Body of pancreas (tissue), 4 donors: ENCODE measurements around the gene CORIN.

Experiments used
- POLR2A ChIP-seq, 3 donors: fragments of 450-650 bp; IDR thresholded peaks; one replicate each; pipeline ENCODE4 v1.6.1; 2016; ENCODE audit warnings: antibody characterized with exemption in 3 of 3, mild to moderate bottlenecking in 2 of 3
- TF ChIP-seq, protein P1 (sequence below), 7 experiments: fragments of 450-650 bp in 4 of 7; fragments of 200-600 bp in 3 of 7; sonication (generic) in 3 of 7; IDR thresholded peaks; one replicate each; pipeline ENCODE4 v1.5.1; 2016 to 2019; ENCODE audit warnings: antibody characterized with exemption in 7 of 7

DNA sequence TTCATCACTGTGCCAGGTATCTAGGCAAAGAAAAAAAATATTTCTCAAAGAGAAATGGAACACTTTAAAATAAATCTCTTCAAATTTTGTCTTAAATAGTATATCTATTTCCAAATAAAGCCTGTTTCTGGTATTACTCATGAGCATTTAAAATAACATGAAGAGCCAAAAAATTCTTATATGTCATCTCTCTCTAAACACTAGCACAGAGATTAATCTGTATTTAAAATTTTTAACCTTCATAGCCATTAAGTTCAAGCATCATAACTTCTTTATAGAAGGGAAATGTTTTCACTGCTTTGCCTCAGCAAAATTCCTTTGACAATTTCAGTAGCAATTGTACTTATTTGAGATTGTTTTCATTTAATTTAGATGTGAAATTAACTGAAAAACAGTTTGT, 5.1 kb upstream of the CORIN start:
- TF ChIP-seq, protein P1, sequence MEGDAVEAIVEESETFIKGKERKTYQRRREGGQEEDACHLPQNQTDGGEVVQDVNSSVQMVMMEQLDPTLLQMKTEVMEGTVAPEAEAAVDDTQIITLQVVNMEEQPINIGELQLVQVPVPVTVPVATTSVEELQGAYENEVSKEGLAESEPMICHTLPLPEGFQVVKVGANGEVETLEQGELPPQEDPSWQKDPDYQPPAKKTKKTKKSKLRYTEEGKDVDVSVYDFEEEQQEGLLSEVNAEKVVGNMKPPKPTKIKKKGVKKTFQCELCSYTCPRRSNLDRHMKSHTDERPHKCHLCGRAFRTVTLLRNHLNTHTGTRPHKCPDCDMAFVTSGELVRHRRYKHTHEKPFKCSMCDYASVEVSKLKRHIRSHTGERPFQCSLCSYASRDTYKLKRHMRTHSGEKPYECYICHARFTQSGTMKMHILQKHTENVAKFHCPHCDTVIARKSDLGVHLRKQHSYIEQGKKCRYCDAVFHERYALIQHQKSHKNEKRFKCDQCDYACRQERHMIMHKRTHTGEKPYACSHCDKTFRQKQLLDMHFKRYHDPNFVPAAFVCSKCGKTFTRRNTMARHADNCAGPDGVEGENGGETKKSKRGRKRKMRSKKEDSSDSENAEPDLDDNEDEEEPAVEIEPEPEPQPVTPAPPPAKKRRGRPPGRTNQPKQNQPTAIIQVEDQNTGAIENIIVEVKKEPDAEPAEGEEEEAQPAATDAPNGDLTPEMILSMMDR (IDR thresholded peaks at IDR 0.05) = no peak
- TF ChIP-seq POLR2A (IDR thresholded peaks at IDR 0.05) = no peak
